GM21526 (cell line): ENCODE measurements around the gene RCC1.
"Not testable (repeated sequence)": the region's sequence is repeated elsewhere in the genome, so short reads cannot be mapped to it uniquely, and the experiment has no call there.

Source experiments
- ATAC-seq: cut with Tn5 transposase; IDR thresholded peaks from one replicate; pipeline ENCODE4 v1.9.1; 2021; ENCODE audit warnings: moderate library complexity; ENCODE audit not compliant: unreplicated experiment, low FRiP score

The RCC1 gene

GRCh38 chr1:28510970-28511440 is 5.2 kb downstream of the RCC1 start:
- no peak for ATAC-seq

GRCh38 chr1:28512058-28512611 is 6.3 kb downstream of the RCC1 start:
- ATAC-seq = no peak

- ATAC-seq = not testable (repeated sequence)
Observed at GRCh38 chr1:28514445-28514933, 8.6 kb downstream of the RCC1 start.

GRCh38 chr1:28516518-28516956 is 10.7 kb downstream of the RCC1 start:
- ATAC-seq = no peak

GRCh38 chr1:28517649-28517999 is 11.8 kb downstream of the RCC1 start:
- peak; percentile 3 for ATAC-seq

GRCh38 chr1:28518000-28518744 is 12.3 kb downstream of the RCC1 start:
- ATAC-seq = peak; percentile 59

GRCh38 chr1:28518745-28519341 is 13.0 kb downstream of the RCC1 start:
- no peak for ATAC-seq

- no peak for ATAC-seq
Observed at GRCh38 chr1:28519946-28520725, 14.3 kb downstream of the RCC1 start.

GRCh38 chr1:28520796-28521195 is 15.0 kb downstream of the RCC1 start:
- ATAC-seq = not testable (repeated sequence)

GRCh38 chr1:28521502-28522164 is 15.8 kb downstream of the RCC1 start:
- no peak for ATAC-seq

GRCh38 chr1:28522537-28522936 is 16.7 kb downstream of the RCC1 start:
- not testable (repeated sequence) for ATAC-seq

- ATAC-seq = not testable (repeated sequence)
Observed at GRCh38 chr1:28525002-28525642, 19.3 kb downstream of the RCC1 start.

- ATAC-seq = no peak
Observed at GRCh38 chr1:28526886-28527285, 21.0 kb downstream of the RCC1 start.

- no peak for ATAC-seq
Observed at GRCh38 chr1:28530456-28530855, 24.6 kb downstream of the RCC1 start.

GRCh38 chr1:28534671-28535070 is 28.8 kb downstream of the RCC1 start:
- no peak for ATAC-seq

- ATAC-seq = no peak
Observed at GRCh38 chr1:28535180-28535579, 29.3 kb downstream of the RCC1 start.

GRCh38 chr1:28537457-28538199 is 31.8 kb downstream of the RCC1 start:
- no peak for ATAC-seq

- ATAC-seq = no peak
Observed at GRCh38 chr1:28538286-28538685, 32.4 kb downstream of the RCC1 start.

GRCh38 chr1:28540651-28541050 is 34.8 kb downstream of the RCC1 start:
- no peak for ATAC-seq
